ENCODE measurements around the gene MRGPRF. TPM values are rescaled to one million over a fixed set of nuclear protein-coding genes. Genes with fewer than 3 reads are reported as not detected.

Gene MRGPRF
- total RNA-seq, 2 donors from 2014 or later: 4.7 to 7.6 TPM

GRCh38 chr11:68980776-68981065 is 32.3 kb downstream of the MRGPRF start, which contains the start of gene MRGPRD:
MRGPRD (minus strand) TSS chr11:68980986; CDS start chr11:68980986, 0 bp downstream.
- Histone ChIP-seq H3K9me3 (no peaks in the 10 kb centered on the region), H3K4me1 (no peaks in the 10 kb centered on the region), H3K27ac (no peak within 1 kb of the TSS), H3K4me3 (no peak within 1 kb of the TSS), H3K36me3 (replicated peaks in 1 of 2; ENCODE audit: insufficient read depth in 1 of 2, low read depth in 2 of 2) (no peaks in the 10 kb centered on the region), H3K27me3 (no peaks in the 10 kb centered on the region)
- 62 to 65% methylated on average over 7 to 8 of the region's 8 CpGs for WGBS, 2 donors
- intact Hi-C loops (cut with DNase I): no loop called here
- no peak for ATAC-seq
- TF ChIP-seq POLR2A (IDR thresholded peaks at IDR 0.05) (no peak), CTCF (IDR thresholded peaks at IDR 0.05) (no peak)
- DNase-seq: no peak

- no peaks in the 10 kb centered on the region for H3K4me1 ChIP-seq
- ATAC-seq (no peak), DNase-seq (no peak)
- TF ChIP-seq POLR2A (IDR thresholded peaks at IDR 0.05) (no peak), CTCF (IDR thresholded peaks at IDR 0.05) (no peak)
- 48 to 71% methylated on average over 7 to 29 of the region's 33 CpGs for WGBS, 2 donors
- no peaks in the 10 kb centered on the region for H3K27me3 ChIP-seq
- no peaks in the 10 kb centered on the region for H3K36me3 ChIP-seq (replicated peaks in 1 of 2; ENCODE audit: insufficient read depth in 1 of 2, low read depth in 2 of 2)
- no peak overlapping the region for H3K27ac ChIP-seq
- no peak overlapping the region for H3K4me3 ChIP-seq
- H3K9me3 ChIP-seq: no peaks in the 10 kb centered on the region
- intact Hi-C loops (cut with DNase I): no loop called here
Observed at GRCh38 chr11:68979931-68980775, 32.9 kb downstream of the MRGPRF start.

GRCh38 chr11:68978931-68979594 is 34.0 kb downstream of the MRGPRF start:
- no peaks in the 10 kb centered on the region for H3K4me1 ChIP-seq
- no peaks in the 10 kb centered on the region for H3K36me3 ChIP-seq (replicated peaks in 1 of 2; ENCODE audit: insufficient read depth in 1 of 2, low read depth in 2 of 2)
- intact Hi-C loops (cut with DNase I): no loop called here
- peak in 1 of 4 donors; percentile 3 for DNase-seq
- 25 to 42% methylated on average over 9 of the region's 15 CpGs for WGBS, 2 donors
- H3K27ac ChIP-seq: no peak overlapping the region
- ATAC-seq: no peak
- H3K4me3 ChIP-seq: no peak overlapping the region
- no peaks in the 10 kb centered on the region for H3K9me3 ChIP-seq
- H3K27me3 ChIP-seq: no peaks in the 10 kb centered on the region
- no peak for TF ChIP-seq POLR2A (IDR thresholded peaks at IDR 0.05)
- no peak for TF ChIP-seq CTCF (IDR thresholded peaks at IDR 0.05)

- Histone ChIP-seq H3K27ac (no peak overlapping the region), H3K36me3 (replicated peaks in 1 of 2; ENCODE audit: insufficient read depth in 1 of 2, low read depth in 2 of 2) (no peaks in the 10 kb centered on the region), H3K4me3 (no peak overlapping the region), H3K27me3 (no peaks in the 10 kb centered on the region), H3K4me1 (no peaks in the 10 kb centered on the region), H3K9me3 (no peaks in the 10 kb centered on the region)
- intact Hi-C loops (cut with DNase I): no loop called here
- TF ChIP-seq POLR2A (IDR thresholded peaks at IDR 0.05): no peak
- no peak for TF ChIP-seq CTCF (IDR thresholded peaks at IDR 0.05)
- DNase-seq (no peak), ATAC-seq (no peak)
- 55 to 58% methylated on average over 3 to 5 of the region's 5 CpGs for WGBS, 2 donors
Observed at GRCh38 chr11:68978626-68978930, 34.5 kb downstream of the MRGPRF start.

All from body of pancreas (tissue), 4 donors.